Sigmoid colon (tissue), 7 donors: ENCODE measurements around the gene KIAA1614. TPM values are rescaled to one million over a fixed set of nuclear protein-coding genes. Genes with fewer than 3 reads are reported as not detected.

ENCODE experiments used
- DNase-seq: peaks from one replicate; pipeline ENCODE4 v3.0.0-alpha.2; 2019
- H3K27ac ChIP-seq, 4 donors: fragments of 200-600 bp; sonication (generic); one replicate each; pipeline ENCODE4 v1.5.1; 2016 to 2019; ENCODE audit warnings: mild to moderate bottlenecking in 1 of 4
- H3K27me3 ChIP-seq, 3 donors: fragments of 200-600 bp; sonication (generic); one replicate each; pipeline ENCODE4 v1.5.1; 2019; ENCODE audit warnings: mild to moderate bottlenecking in 1 of 3
- H3K36me3 ChIP-seq, 4 donors: fragments of 200-600 bp; sonication (generic); one replicate each; pipeline ENCODE4 v1.5.1; 2016 to 2019
- H3K4me1 ChIP-seq, 4 donors: fragments of 200-600 bp; sonication (generic); one replicate each; pipeline ENCODE4 v1.5.1; 2017 to 2019
- H3K4me3 ChIP-seq, 4 donors: fragments of 200-600 bp; sonication (generic); one replicate each; pipeline ENCODE4 v1.5.1; 2017 to 2019; ENCODE audit warnings: mild to moderate bottlenecking in 2 of 4, moderate library complexity in 1 of 4
- H3K9me3 ChIP-seq, 4 donors: fragments of 200-600 bp in 3 of 4; sonication (generic) in 3 of 4; one replicate each; pipeline versions ENCODE4 v1.5.1 to v1.6.1; 2013 to 2019
- CTCF ChIP-seq, 4 experiments: fragments of 450-650 bp in 3 of 4; fragments of 200-600 bp in 1 of 4; IDR thresholded peaks; one replicate each; pipeline ENCODE4 v1.5.1; 2016 to 2019; ENCODE audit warnings: antibody characterized with exemption in 4 of 4, mild to moderate bottlenecking in 3 of 4, moderate library complexity in 2 of 4
- EP300 ChIP-seq, 4 donors: sonication (generic); formaldehyde crosslinking; IDR thresholded peaks; one replicate each; pipeline ENCODE4 v1.6.1; 2017; ENCODE audit warnings: antibody characterized with exemption in 4 of 4
- POLR2A ChIP-seq, 2 donors: fragments of 450-650 bp; IDR thresholded peaks; one replicate each; pipeline ENCODE4 v1.6.1; 2016; ENCODE audit warnings: antibody characterized with exemption in 2 of 2, mild to moderate bottlenecking in 2 of 2, moderate library complexity in 2 of 2
- POLR2AphosphoS5 ChIP-seq, 4 donors: sonication (generic); formaldehyde crosslinking; IDR thresholded peaks; one replicate each; pipeline ENCODE4 v1.6.1; 2017; ENCODE audit warnings: antibody characterized with exemption in 4 of 4
- WGBS, 2 donors: extraction: QIAGEN DNeasy Blood & Tissue Kit; methylation state at CpG; one replicate each; pipeline ENCODE4 v1.1.7; 2013; 5-methylcytosine and 5-hydroxymethylcytosine counted together
- intact Hi-C: fragments of 100-400 bp; cut with DNase I; formaldehyde crosslinking; loops from one replicate; pipeline ENCODE4 v1.15.1; 2023
- polyA plus RNA-seq, 3 donors: library from polyadenylated mRNA; stranded (reverse); fragments of 200-250 nt; gene quantifications; one replicate each; pipeline ENCODE4 v1.2.3, GENCODE V29; 2013
- total RNA-seq, 4 donors: library from RNA; depleted of rRNA; stranded (reverse); fragments of >200 nt; gene quantifications; one replicate each; pipeline ENCODE4 v1.1.0, GENCODE V29; 2016
- donor health status: healthy with polysubstance abuse.
- donor health status: Bipolar disorder and iron deficiency.
- donor health status: healthy.

Gene KIAA1614
- total and polyA plus RNA-seq, 7 donors = 1.2 to 14.8 (median 6.3) TPM

- H3K4me3 ChIP-seq = no peak overlapping the region
- no peak for DNase-seq
- H3K27me3 ChIP-seq = no peaks in the 10 kb centered on the region
- peak overlapping the region in 2 of 4 donors; percentile 4 to 25 for H3K27ac ChIP-seq
- intact Hi-C loops = no loop called here
- H3K36me3 ChIP-seq = peaks cover 0 to 20% (median 3%) of the 10 kb centered on the region in 4 donors
- TF ChIP-seq CTCF (IDR thresholded peaks at IDR 0.05) = no peak
- TF ChIP-seq POLR2A (IDR thresholded peaks at IDR 0.05) = no peak
- no peak for TF ChIP-seq EP300 (IDR thresholded peaks at IDR 0.05)
- TF ChIP-seq POLR2AphosphoS5 (IDR thresholded peaks at IDR 0.05) = no peak
- peaks cover 0 to 31% (median 9%) of the 10 kb centered on the region in 4 donors for H3K4me1 ChIP-seq
- 75 to 83% methylated on average over 4 of the region's 4 CpGs for WGBS, 2 donors
- no peaks in the 10 kb centered on the region for H3K9me3 ChIP-seq
Measured at GRCh38 chr1:180973369-180973768, 60.7 kb downstream of the KIAA1614 start.

GRCh38 chr1:180974236-180974635 is 61.5 kb downstream of the KIAA1614 start:
- DNase-seq = no peak
- WGBS, 2 donors = 21 to 50% methylated on average over 4 of the region's 4 CpGs
- Histone ChIP-seq H3K4me1 (peaks cover 0 to 34% (median 11%) of the 10 kb centered on the region in 4 donors), H3K9me3 (no peaks in the 10 kb centered on the region), H3K27me3 (no peaks in the 10 kb centered on the region), H3K27ac (no peak overlapping the region), H3K4me3 (no peak overlapping the region), H3K36me3 (peaks cover 0 to 20% (median 3%) of the 10 kb centered on the region in 4 donors)
- intact Hi-C loops = no loop called here
- no peak for TF ChIP-seq POLR2AphosphoS5 (IDR thresholded peaks at IDR 0.05)
- TF ChIP-seq CTCF (IDR thresholded peaks at IDR 0.05) = no peak
- no peak for TF ChIP-seq EP300 (IDR thresholded peaks at IDR 0.05)
- no peak for TF ChIP-seq POLR2A (IDR thresholded peaks at IDR 0.05)

- Histone ChIP-seq H3K4me3 (no peak overlapping the region), H3K27me3 (no peaks in the 10 kb centered on the region), H3K27ac (no peak overlapping the region), H3K9me3 (no peaks in the 10 kb centered on the region), H3K4me1 (peaks cover 0 to 34% (median 11%) of the 10 kb centered on the region in 4 donors), H3K36me3 (peaks cover 0 to 20% (median 3%) of the 10 kb centered on the region in 4 donors)
- DNase-seq = no peak
- WGBS, 2 donors = 80 to 90% methylated on average over 4 of the region's 4 CpGs
- TF ChIP-seq EP300 (IDR thresholded peaks at IDR 0.05) (no peak), POLR2A (IDR thresholded peaks at IDR 0.05) (no peak), CTCF (IDR thresholded peaks at IDR 0.05) (no peak), POLR2AphosphoS5 (IDR thresholded peaks at IDR 0.05) (no peak)
- intact Hi-C loops = no loop called here
Measured at GRCh38 chr1:180975551-180975950, 62.9 kb downstream of the KIAA1614 start.

GRCh38 chr1:180976191-180976590 is 63.5 kb downstream of the KIAA1614 start:
- Histone ChIP-seq H3K9me3 (no peaks in the 10 kb centered on the region), H3K4me3 (no peak overlapping the region), H3K4me1 (peaks cover 0 to 34% (median 11%) of the 10 kb centered on the region in 4 donors), H3K27ac (no peak overlapping the region), H3K36me3 (peaks cover 0 to 20% (median 3%) of the 10 kb centered on the region in 4 donors), H3K27me3 (no peaks in the 10 kb centered on the region)
- no peak for DNase-seq
- WGBS, 2 donors = 93 to 94% methylated on average over 12 of the region's 12 CpGs
- intact Hi-C loops = no loop called here
- TF ChIP-seq CTCF (IDR thresholded peaks at IDR 0.05) (no peak), POLR2A (IDR thresholded peaks at IDR 0.05) (no peak), POLR2AphosphoS5 (IDR thresholded peaks at IDR 0.05) (no peak), EP300 (IDR thresholded peaks at IDR 0.05) (no peak)
